Lower lobe of right lung (tissue), 2 donors: Measurements from ENCODE around the gene AMN1. TPM values are rescaled to one million over a fixed set of nuclear protein-coding genes. Genes with fewer than 3 reads are reported as not detected.
"Not testable (repeated sequence)": the region's sequence is repeated elsewhere in the genome, so short reads cannot be mapped to it uniquely, and the experiment has no call there.

Source experiments
- ATAC-seq, 2 donors: fragments of 200-7000 bp; cut with Tn5 transposase; one replicate each; pipeline ENCODE4 v1.9.1; 2020 to 2022; ENCODE audit warnings: mild to moderate bottlenecking in 2 of 2, moderate library complexity in 2 of 2
- DNase-seq: peaks from one replicate; pipeline ENCODE4 v3.0.0-alpha.2; 2020
- H3K27ac ChIP-seq: fragments of 200-600 bp; one replicate; pipeline ENCODE4 v1.8.0; 2022
- H3K27me3 ChIP-seq: fragments of 200-600 bp; one replicate; pipeline ENCODE4 v1.8.0; 2022; ENCODE audit warnings: low read depth
- H3K36me3 ChIP-seq: fragments of 200-600 bp; one replicate; pipeline ENCODE4 v1.8.0; 2022; ENCODE audit warnings: mild to moderate bottlenecking
- H3K4me1 ChIP-seq: fragments of 200-600 bp; one replicate; pipeline ENCODE4 v1.8.0; 2022
- H3K4me3 ChIP-seq: fragments of 200-600 bp; one replicate; pipeline ENCODE4 v1.8.0; 2022; ENCODE audit warnings: mild to moderate bottlenecking
- H3K9me3 ChIP-seq: fragments of 200-600 bp; one replicate; pipeline ENCODE4 v1.8.0; 2022
- CTCF ChIP-seq: fragments of 200-600 bp; IDR thresholded peaks from one replicate; pipeline ENCODE4 v1.8.0; 2022; ENCODE audit warnings: antibody characterized with exemption, mild to moderate bottlenecking
- intact Hi-C: fragments of 100-400 bp; cut with DNase I; formaldehyde crosslinking; loops from one replicate; pipeline ENCODE4 v1.11.0; 2022
- total RNA-seq: library from RNA; stranded (reverse); fragmentation: NEBNext Ultra II Directional; extraction: Animal tissue kit (Norgen Biotek cat#: 25700); gene quantifications from one replicate; pipeline ENCODE4 v1.2.1, GENCODE V29; 2021
- donor health status: DM: no; HTN: yes; CAD: no; lungs with severe emphysema.

AMN1 gene
- total RNA-seq, 1 donor from 2014 or later, result 7.7 TPM

DNA sequence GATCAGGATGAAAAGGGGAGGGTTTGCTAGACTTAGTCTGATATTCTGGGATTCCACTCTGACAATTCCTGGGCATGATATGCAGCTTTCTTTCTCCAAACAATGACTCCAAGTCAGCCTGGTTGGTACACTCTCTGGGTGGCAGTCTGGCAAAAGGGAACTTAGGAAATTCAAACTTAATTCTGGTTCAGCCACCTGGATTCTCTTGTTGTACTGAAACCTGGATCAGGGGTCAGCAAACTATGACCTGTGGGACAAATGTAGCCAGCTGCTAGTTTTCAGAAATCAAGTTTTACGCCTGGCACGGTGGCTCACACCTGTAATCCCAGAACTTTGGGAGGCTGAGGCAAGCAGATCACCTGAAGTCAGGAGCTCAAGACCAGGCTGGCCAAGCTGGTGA, 6.2 kb downstream of the AMN1 start:
- H3K4me3 ChIP-seq, result no peak overlapping the region
- H3K9me3 ChIP-seq, result no peaks in the 10 kb centered on the region
- no peaks in the 10 kb centered on the region for H3K27me3 ChIP-seq
- no peak for TF ChIP-seq CTCF
- H3K27ac ChIP-seq, result no peak overlapping the region
- H3K4me1 ChIP-seq, result peaks cover 1% of the 10 kb centered on the region
- intact Hi-C loops, result no loop called here
- DNase-seq (no peak), ATAC-seq (no peak)
- H3K36me3 ChIP-seq, result no peaks in the 10 kb centered on the region

DNA sequence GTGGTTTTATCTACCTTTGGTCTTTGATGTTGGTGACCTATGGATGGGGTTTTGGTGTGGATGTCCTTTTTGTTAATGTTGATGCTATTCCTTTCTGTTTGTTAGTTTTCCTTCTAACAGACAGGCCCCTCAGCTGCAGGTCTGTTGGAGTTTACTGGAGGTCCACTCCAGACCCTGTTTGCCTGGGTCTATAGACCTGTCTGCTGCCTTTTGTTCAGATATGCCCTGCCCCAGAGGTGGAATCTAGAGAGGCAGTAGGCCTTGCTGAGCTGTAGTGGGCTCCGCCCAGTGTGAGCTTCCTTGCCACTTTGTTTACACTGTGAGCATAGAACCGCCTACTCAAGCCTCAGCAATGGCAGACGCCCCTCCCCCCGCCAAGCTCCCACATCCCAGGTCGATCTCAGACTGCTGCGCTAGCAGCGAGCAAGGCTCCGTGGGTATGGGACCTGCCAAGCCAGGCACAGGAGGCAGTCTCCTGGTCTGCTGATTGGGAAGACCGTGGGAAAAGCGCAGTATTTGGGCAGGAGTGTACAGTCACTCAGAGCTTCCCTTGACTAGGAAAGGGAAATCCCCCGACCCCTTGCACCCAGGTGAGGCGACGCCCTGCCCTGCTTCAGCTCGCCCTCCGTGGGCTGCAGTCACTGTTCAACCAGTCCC, 10.2 kb downstream of the AMN1 start:
- H3K9me3 ChIP-seq, H3K4me3 ChIP-seq, H3K27ac ChIP-seq, intact Hi-C loops, H3K36me3 ChIP-seq, DNase-seq, H3K27me3 ChIP-seq, ATAC-seq: not testable (repeated sequence)
- peaks cover 15% of the 10 kb centered on the region for H3K4me1 ChIP-seq

DNA sequence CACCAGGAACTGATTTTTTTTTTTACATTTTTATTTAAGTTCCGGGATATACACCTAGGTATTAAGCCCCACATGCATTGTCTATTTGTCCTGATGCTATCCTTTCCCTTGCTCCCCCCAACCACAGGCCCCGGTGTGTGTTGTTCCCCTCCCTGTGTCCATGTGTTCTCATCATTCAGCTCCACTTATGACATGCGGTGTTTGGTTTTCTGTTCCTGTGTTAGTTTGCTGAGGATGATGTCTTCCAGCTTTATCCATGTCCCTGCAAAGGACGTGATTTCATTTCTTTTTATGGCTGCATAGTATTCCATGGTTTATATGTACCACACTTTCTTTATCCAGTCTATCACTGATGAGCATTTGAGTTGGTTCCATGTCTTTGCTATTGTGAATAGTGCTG, 11.8 kb downstream of the AMN1 start:
- H3K9me3 ChIP-seq, H3K27me3 ChIP-seq, H3K27ac ChIP-seq, H3K36me3 ChIP-seq, DNase-seq, ATAC-seq, H3K4me3 ChIP-seq, intact Hi-C loops: not testable (repeated sequence)
- H3K4me1 ChIP-seq, result peaks cover 15% of the 10 kb centered on the region

DNA sequence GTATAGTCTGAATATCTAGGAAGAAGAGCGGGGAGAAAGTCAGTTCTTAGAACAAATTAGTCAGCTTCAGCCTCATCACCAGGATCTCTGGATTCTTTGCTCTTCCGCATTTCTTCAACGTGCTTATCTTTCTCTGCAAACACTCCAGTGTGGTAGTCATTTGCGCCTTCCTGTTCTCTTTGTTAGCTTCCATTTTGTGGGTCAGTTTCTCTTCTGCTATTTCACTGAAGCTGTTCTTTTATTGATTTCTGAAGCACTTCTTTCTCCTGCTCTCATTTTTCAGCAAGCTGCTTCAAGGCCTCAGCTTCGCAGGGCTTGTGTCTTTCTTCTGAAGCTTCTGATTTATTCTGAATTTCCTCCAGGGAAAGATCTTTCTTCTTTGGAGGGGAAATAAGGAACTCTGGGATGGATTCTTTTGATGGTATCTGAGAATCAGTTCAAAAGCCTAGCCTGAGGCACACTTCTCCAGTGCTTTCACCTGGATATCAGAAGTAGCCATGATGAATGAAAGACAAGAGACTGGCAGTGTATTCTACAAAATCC, 13.5 kb downstream of the AMN1 start:
- H3K27me3 ChIP-seq, result no peaks in the 10 kb centered on the region
- H3K4me3 ChIP-seq, result no peak overlapping the region
- intact Hi-C loops, result no loop called here
- H3K36me3 ChIP-seq, result no peaks in the 10 kb centered on the region
- H3K4me1 ChIP-seq, result peaks cover 15% of the 10 kb centered on the region
- H3K9me3 ChIP-seq, result no peaks in the 10 kb centered on the region
- ATAC-seq (peak; percentile 86 to 95), DNase-seq (no peak)
- peak overlapping the region; percentile 78 for H3K27ac ChIP-seq
- no peak for TF ChIP-seq CTCF

- ATAC-seq (no peak), DNase-seq (no peak)
- peaks cover 15% of the 10 kb centered on the region for H3K4me1 ChIP-seq
- H3K4me3 ChIP-seq, result no peak overlapping the region
- H3K36me3 ChIP-seq, result no peaks in the 10 kb centered on the region
- no peaks in the 10 kb centered on the region for H3K9me3 ChIP-seq
- no peaks in the 10 kb centered on the region for H3K27me3 ChIP-seq
- intact Hi-C loops, result no loop called here
- TF ChIP-seq CTCF, result no peak
- peak overlapping the region; percentile 78 for H3K27ac ChIP-seq
Observed at GRCh38 chr12:31714406-31715271, 14.2 kb downstream of the AMN1 start.

DNA sequence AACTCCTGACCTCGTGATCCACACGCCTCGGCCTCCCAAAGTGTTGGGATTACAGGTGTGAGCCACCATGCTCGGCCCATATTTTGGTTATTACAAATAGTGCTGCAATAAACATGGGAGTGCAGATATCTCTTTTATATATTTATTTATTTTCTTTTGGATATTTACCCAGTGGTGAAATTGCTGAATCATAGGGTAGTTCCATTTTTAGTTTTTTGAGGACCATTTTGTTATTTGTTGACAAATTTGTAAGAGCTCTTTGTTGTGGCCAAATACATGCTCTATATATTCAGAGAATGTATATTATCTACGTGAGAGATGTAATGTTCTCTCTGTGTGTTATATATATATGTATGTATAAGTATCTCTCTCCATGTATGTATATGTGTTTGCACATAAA, 15.9 kb downstream of the AMN1 start:
- ATAC-seq, result no peak
- no peak overlapping the region for H3K4me3 ChIP-seq
- no peak for TF ChIP-seq CTCF
- H3K9me3 ChIP-seq, result peaks cover 9% of the 10 kb centered on the region
- H3K36me3 ChIP-seq, result peaks cover 4% of the 10 kb centered on the region
- intact Hi-C loops, result no loop called here
- H3K27me3 ChIP-seq, result no peaks in the 10 kb centered on the region
- H3K27ac ChIP-seq, result no peak overlapping the region
- no peak for DNase-seq
- peaks cover 15% of the 10 kb centered on the region for H3K4me1 ChIP-seq
